Measurements from ENCODE around the gene TCAP. TPM values are rescaled to one million over a fixed set of nuclear protein-coding genes. Genes with fewer than 3 reads are reported as not detected.

Gene TCAP
- 0.76 TPM for polyA plus RNA-seq (2013, experiment 1 of 2; ENCODE audit: insufficient read length)
- 1.0 TPM for polyA plus RNA-seq (2013, experiment 2 of 2; ENCODE audit: insufficient read length)

- no peak for DNase-seq
Observed at GRCh38 chr17:39664581-39665561, at the start of gene TCAP. TSS of gene TCAP (plus strand) at chr17:39665349. CDS start at chr17:39665360, 11 bp downstream.

- no peak for DNase-seq
Observed at GRCh38 chr17:39615434-39615833, 49.7 kb upstream of the TCAP start.

GRCh38 chr17:39617100-39617445 is 48.1 kb upstream of the TCAP start:
- DNase-seq, result no peak

- peak; percentile 48 for DNase-seq
Observed at GRCh38 chr17:39617446-39618245, 47.5 kb upstream of the TCAP start.

- DNase-seq, result no peak
Observed at GRCh38 chr17:39618246-39618913, 46.8 kb upstream of the TCAP start.

- no peak for DNase-seq
Observed at GRCh38 chr17:39618956-39619785, 46.0 kb upstream of the TCAP start.

GRCh38 chr17:39619786-39620101 is 45.4 kb upstream of the TCAP start:
- no peak for DNase-seq

GRCh38 chr17:39621523-39622379 is 43.4 kb upstream of the TCAP start:
- DNase-seq, result peak; percentile 69

GRCh38 chr17:39622380-39623006 is 42.7 kb upstream of the TCAP start:
- DNase-seq, result no peak

GRCh38 chr17:39623356-39623950 is 41.7 kb upstream of the TCAP start:
- peak; percentile 43 for DNase-seq

- no peak for DNase-seq
Observed at GRCh38 chr17:39624313-39624712, 40.8 kb upstream of the TCAP start.

- no peak for DNase-seq
Observed at GRCh38 chr17:39625198-39625785, 39.9 kb upstream of the TCAP start.

GRCh38 chr17:39626171-39627046 is 38.7 kb upstream of the TCAP start, which contains the start of gene PPP1R1B:
TSS of gene PPP1R1B (plus strand) at chr17:39626952. CDS start at chr17:39627393, 441 bp downstream.
- DNase-seq, result no peak

- no peak for DNase-seq
Observed at GRCh38 chr17:39627047-39627711, 38.0 kb upstream of the TCAP start.

GRCh38 chr17:39627712-39628516 is 37.2 kb upstream of the TCAP start:
- no peak for DNase-seq

GRCh38 chr17:39628655-39629493 is 36.3 kb upstream of the TCAP start:
- DNase-seq, result no peak
